ENCODE results near the gene ABHD17A. TPM values are rescaled to one million over a fixed set of nuclear protein-coding genes. Genes with fewer than 3 reads are reported as not detected.

Gene ABHD17A
- total RNA-seq, 2 donors from 2014 or later = 92.6 to 99.5 TPM

GRCh38 chr19:1925544-1925943 lies 40.2 kb upstream of the ABHD17A start:
- Histone ChIP-seq H3K36me3 (peaks cover 28% of the 10 kb centered on the region), H3K4me1 (peaks cover 0 to 8% of the 10 kb centered on the region in 2 donors), H3K9me3 (no peaks in the 10 kb centered on the region), H3K27me3 (no peaks in the 10 kb centered on the region), H3K4me3 (no peak overlapping the region), H3K27ac (no peak overlapping the region)
- no peak for TF ChIP-seq CTCF (IDR thresholded peaks at IDR 0.05)
- no peak for DNase-seq (ENCODE audit: low spot score)

- Histone ChIP-seq H3K27me3 (no peaks in the 10 kb centered on the region), H3K4me1 (no peaks in the 10 kb centered on the region), H3K27ac (no peak overlapping the region), H3K9me3 (no peaks in the 10 kb centered on the region), H3K4me3 (no peak overlapping the region), H3K36me3 (peaks cover 31% of the 10 kb centered on the region)
- DNase-seq (ENCODE audit: low spot score) = no peak
- TF ChIP-seq CTCF (IDR thresholded peaks at IDR 0.05) = no peak
Observed at GRCh38 chr19:1924320-1924961, 39.1 kb upstream of the ABHD17A start.

GRCh38 chr19:1923319-1923718 lies 38.0 kb upstream of the ABHD17A start:
- H3K4me1 ChIP-seq = no peaks in the 10 kb centered on the region
- DNase-seq (ENCODE audit: low spot score) = no peak
- H3K27ac ChIP-seq = no peak overlapping the region
- no peaks in the 10 kb centered on the region for H3K27me3 ChIP-seq
- no peak overlapping the region for H3K4me3 ChIP-seq
- H3K9me3 ChIP-seq = no peaks in the 10 kb centered on the region
- H3K36me3 ChIP-seq = peaks cover 39% of the 10 kb centered on the region
- TF ChIP-seq CTCF (IDR thresholded peaks at IDR 0.05) = no peak

GRCh38 chr19:1922803-1923202 lies 37.5 kb upstream of the ABHD17A start:
- H3K36me3 ChIP-seq = peaks cover 44% of the 10 kb centered on the region

GRCh38 chr19:1921825-1922224 lies 36.5 kb upstream of the ABHD17A start:
- no peak for TF ChIP-seq CTCF (IDR thresholded peaks at IDR 0.05)
- Histone ChIP-seq H3K4me1 (no peaks in the 10 kb centered on the region), H3K27ac (no peak overlapping the region), H3K27me3 (no peaks in the 10 kb centered on the region), H3K36me3 (peaks cover 49% of the 10 kb centered on the region), H3K9me3 (no peaks in the 10 kb centered on the region), H3K4me3 (no peak overlapping the region)
- no peak for DNase-seq (ENCODE audit: low spot score)

More at GRCh38 chr19:1922803-1923202, 37.5 kb upstream of the ABHD17A start:
- H3K27me3 ChIP-seq = no peaks in the 10 kb centered on the region
- no peak overlapping the region for H3K4me3 ChIP-seq
- H3K9me3 ChIP-seq = no peaks in the 10 kb centered on the region
- no peak overlapping the region for H3K27ac ChIP-seq
- DNase-seq (ENCODE audit: low spot score) = no peak
- no peaks in the 10 kb centered on the region for H3K4me1 ChIP-seq
- TF ChIP-seq CTCF (IDR thresholded peaks at IDR 0.05) = no peak

GRCh38 chr19:1921326-1921725 lies 36.0 kb upstream of the ABHD17A start:
- H3K9me3 ChIP-seq = no peaks in the 10 kb centered on the region
- H3K36me3 ChIP-seq = peaks cover 49% of the 10 kb centered on the region
- H3K27ac ChIP-seq = no peak overlapping the region
- H3K27me3 ChIP-seq = no peaks in the 10 kb centered on the region
- TF ChIP-seq CTCF (IDR thresholded peaks at IDR 0.05) = no peak
- no peak overlapping the region for H3K4me3 ChIP-seq
- H3K4me1 ChIP-seq = no peaks in the 10 kb centered on the region
- DNase-seq (ENCODE audit: low spot score) = no peak

Data from right atrium auricular region (tissue), 2 donors.